Right cardiac atrium (tissue), 5 donors: ENCODE measurements around the gene NCOA5. TPM values are rescaled to one million over a fixed set of nuclear protein-coding genes. Genes with fewer than 3 reads are reported as not detected.
A peak's percentile ranks its signal among the peaks of the same experiment; 100 is the strongest.

ENCODE experiments used
- ATAC-seq, 2 donors: fragments of 200-7000 bp; cut with Tn5 transposase; one replicate each; pipeline versions ENCODE4 v1.8.0 to v1.9.1; 2020; ENCODE audit warnings: moderate library complexity in 2 of 2, mild to moderate bottlenecking in 1 of 2
- DNase-seq, 3 donors: peaks; one replicate each; pipeline ENCODE4 v3.0.0-alpha.2; 2020
- H3K27ac ChIP-seq: one replicate; pipeline ENCODE4 v1.5.1; 2013; ENCODE audit warnings: mild to moderate bottlenecking, low read length, control low read depth, moderate library complexity
- H3K27me3 ChIP-seq: one replicate; pipeline ENCODE4 v1.6.1; 2013; ENCODE audit not compliant: control insufficient read depth, insufficient read depth
- H3K4me1 ChIP-seq: one replicate; pipeline ENCODE4 v1.6.1; 2013; ENCODE audit warnings: low read length; ENCODE audit not compliant: control insufficient read depth, insufficient read depth
- H3K4me3 ChIP-seq: one replicate; pipeline ENCODE4 v1.5.1; 2013; ENCODE audit warnings: low read length, control low read depth
- H3K9me3 ChIP-seq: one replicate; pipeline ENCODE4 v1.6.1; 2013; ENCODE audit warnings: low read length; ENCODE audit not compliant: control insufficient read depth
- WGBS: extraction: QIAGEN DNeasy Blood & Tissue Kit; methylation state at CpG from one replicate; pipeline ENCODE4 v1.1.7; 2013; 5-methylcytosine and 5-hydroxymethylcytosine counted together
- intact Hi-C, 4 donors: fragments of 100-400 bp; cut with DNase I; formaldehyde crosslinking; loops; one replicate each; pipeline versions ENCODE4 v1.11.0 to v1.14.0; 2022 to 2023
- long read RNA-seq, 4 donors: library from polyadenylated mRNA; unstranded; transcript quantifications; one replicate each; pipeline ENCODE4 v2.0.0, GENCODE V29; 2020 to 2021
- polyA plus RNA-seq: library from polyadenylated mRNA; stranded (reverse); fragments of 200-250 nt; gene quantifications from one replicate; pipeline ENCODE4 v1.2.3, GENCODE V29; 2013
- total RNA-seq, 4 donors: library from RNA; stranded (reverse); fragmentation: NEBNext Ultra II Directional; extraction: Animal tissue kit (Norgen Biotek cat#: 25700); gene quantifications; one replicate each; pipeline ENCODE4 v1.2.1, GENCODE V29; 2021
- donor health status: healthy with polysubstance abuse.
- donor health status: DM: no; HTN: yes; CAD: no.
- donor health status: DM: no; HTN: no; CAD: no.
- donor health status: DM: no; HTN: yes; CAD: no; lungs with severe emphysema.
- donor health status: DM: yes; HTN: yes; CAD: no.

The NCOA5 gene
- total RNA-seq = 10 to 100 TPM; 16.1 to 26.1 (median 21.2) TPM
- polyA plus RNA-seq = 9.5 TPM
- long read RNA-seq, donor 1, transcript NCOA5-201 (8 exons, 3,220 nt) = major isoform, 17 of 46 reads
- long read RNA-seq, donor 1, partial matches to known transcripts = 15 of 46 reads
- long read RNA-seq, donor 1, other reads (novel, unspliced or antisense) = 14 of 46 reads
- long read RNA-seq, donor 2, transcript NCOA5-201 (8 exons, 3,220 nt) = major isoform, 12 of 23 reads
- long read RNA-seq, donor 2, partial matches to known transcripts = 4 of 23 reads
- long read RNA-seq, donor 2, other reads (novel, unspliced or antisense) = 7 of 23 reads
- long read RNA-seq, donor 3, transcript NCOA5-201 (8 exons, 3,220 nt) = major isoform, 37 of 75 reads
- long read RNA-seq, donor 3, partial matches to known transcripts = 17 of 75 reads
- long read RNA-seq, donor 3, other reads (novel, unspliced or antisense) = 21 of 75 reads
- long read RNA-seq, donor 4, transcript NCOA5-201 (8 exons, 3,220 nt) = major isoform, 6 of 14 reads
- long read RNA-seq, donor 4, partial matches to known transcripts = 6 of 14 reads
- long read RNA-seq, donor 4, other reads (novel, unspliced or antisense) = 2 of 14 reads

DNA sequence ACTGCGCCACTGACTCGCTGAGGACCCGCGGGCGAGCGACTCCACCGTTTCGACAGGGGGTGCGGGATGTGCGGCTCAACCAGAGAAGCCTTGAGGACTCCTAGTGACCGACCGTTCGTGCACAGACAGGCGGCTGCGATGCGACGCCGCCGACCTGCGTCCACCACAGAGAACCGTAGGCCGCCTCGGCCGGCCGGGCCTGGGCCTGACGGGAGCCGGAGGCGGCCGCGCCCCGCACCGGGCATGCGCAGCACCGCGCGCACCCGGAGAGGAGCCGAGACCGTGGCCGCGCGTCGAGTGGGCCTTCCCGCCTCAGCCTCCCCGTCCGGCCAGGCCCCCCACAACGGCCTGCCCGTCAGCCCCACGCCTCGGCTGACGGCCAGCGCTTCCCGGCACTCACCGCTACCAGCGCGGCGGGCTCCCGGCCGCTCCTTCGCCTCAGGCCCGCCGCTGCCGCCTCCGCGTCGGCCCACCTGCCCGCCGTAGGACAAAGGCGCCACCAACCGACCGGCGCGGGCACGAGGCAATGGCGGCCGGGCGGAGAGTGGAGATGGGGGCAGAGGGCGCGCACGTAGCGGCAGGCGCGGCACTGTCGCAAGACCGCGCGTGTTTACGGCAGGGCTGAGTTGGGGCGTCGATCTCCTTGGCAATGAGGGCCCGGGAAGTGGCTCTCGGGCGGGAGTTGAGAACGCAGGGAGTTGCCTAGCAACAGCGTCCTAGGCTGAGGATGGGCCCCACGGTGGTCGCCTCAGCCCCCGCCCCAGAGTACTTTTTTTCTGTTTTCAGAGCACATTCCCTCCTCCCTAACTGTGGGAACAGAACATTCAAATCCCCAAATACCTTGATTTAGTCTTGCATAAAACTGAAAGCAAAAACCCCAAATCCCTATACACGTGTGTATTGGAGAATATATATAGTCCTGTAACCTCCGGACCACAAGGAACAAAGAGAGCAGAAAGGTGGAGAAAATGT, at the start of gene NCOA5:
TSS of gene NCOA5 (minus strand) at position 546 of the 972 bp plus-strand sequence. CDS start 10,538 bp downstream, outside the sequence.
- peak within 1 kb of the TSS; percentile 79 for H3K4me3 ChIP-seq
- no peaks in the 10 kb centered on the region for H3K9me3 ChIP-seq
- peak within 1 kb of the TSS; percentile 99 for H3K27ac ChIP-seq
- H3K27me3 ChIP-seq = no peaks in the 10 kb centered on the region
- intact Hi-C loops = loop anchor here in 1 of 4 donors (10.0 kb wide), 1 partner anchor 65 kb away; the partner anchor contains the start of gene SLC12A5
- ATAC-seq (peak; percentile 98 to 99), DNase-seq (peak; percentile 97 to 99 (median 98))
- WGBS = under 1% methylated on average over 100 of the region's 100 CpGs
- H3K4me1 ChIP-seq = peaks cover 8% of the 10 kb centered on the region

DNA sequence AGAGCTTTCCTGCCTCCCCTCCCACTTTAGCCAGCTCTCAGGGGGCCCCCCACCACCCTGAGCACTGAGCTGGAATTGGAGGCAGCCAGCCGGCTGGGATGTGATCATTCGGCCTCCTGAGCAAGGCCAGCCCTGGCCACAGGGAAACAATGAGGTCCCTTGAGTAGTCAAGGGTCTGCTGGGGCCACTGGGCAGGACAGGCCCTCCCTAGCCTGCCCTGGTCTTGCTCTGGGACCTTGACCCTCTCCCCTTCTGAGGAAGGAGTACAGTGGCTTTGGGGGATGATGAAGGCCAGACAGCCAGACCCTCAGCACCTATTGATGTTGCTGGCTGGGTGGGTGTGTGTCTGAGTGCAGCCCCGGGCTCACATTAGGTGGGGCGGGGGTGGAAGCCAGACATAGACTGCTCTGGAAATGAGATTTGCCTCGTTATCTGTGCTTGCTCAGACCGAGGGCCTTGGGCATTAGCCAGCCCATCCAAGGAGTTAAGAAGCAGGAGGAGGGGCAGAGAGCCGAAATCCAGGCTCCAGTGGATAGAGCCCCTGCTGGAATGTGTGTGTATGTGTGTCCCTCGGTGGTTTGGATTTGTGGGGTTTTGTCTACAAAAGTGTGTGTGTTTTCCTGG, 49.6 kb upstream of the NCOA5 start:
- H3K4me3 ChIP-seq = no peak overlapping the region
- 28% methylated on average over 8 of the region's 8 CpGs for WGBS
- intact Hi-C loops = loop anchor here in 1 of 4 donors (5.0 kb wide), 1 partner anchor 168 kb away; the partner anchor contains the start of gene CDH22
- H3K9me3 ChIP-seq = no peaks in the 10 kb centered on the region
- DNase-seq = no peak
- H3K27me3 ChIP-seq = no peaks in the 10 kb centered on the region
- no peak for ATAC-seq
- no peaks in the 10 kb centered on the region for H3K4me1 ChIP-seq
- H3K27ac ChIP-seq = no peak overlapping the region

DNA sequence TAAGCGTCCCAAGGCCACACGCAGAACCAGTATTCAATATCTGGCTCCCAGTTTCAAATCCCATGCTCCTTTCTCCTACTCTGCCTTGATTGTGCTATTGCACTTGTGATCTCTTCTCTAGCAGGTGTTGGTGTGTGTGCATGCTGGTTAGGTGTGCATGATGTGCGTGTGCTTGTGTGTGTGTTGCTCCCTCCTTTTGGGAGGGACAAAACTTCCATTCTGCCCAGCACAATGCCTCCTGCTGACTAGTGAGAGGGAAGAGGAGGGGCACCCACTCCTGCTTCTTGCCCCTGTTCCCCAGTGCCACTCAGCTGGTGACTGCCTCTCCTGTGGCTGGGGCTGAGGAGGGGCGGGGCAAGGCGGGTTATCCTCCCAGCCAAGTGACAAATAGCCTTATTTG, 48.1 kb upstream of the NCOA5 start:
- WGBS = 70% methylated on average over 5 of the region's 5 CpGs
- Histone ChIP-seq H3K27ac (no peak overlapping the region), H3K9me3 (no peaks in the 10 kb centered on the region), H3K4me1 (no peaks in the 10 kb centered on the region), H3K27me3 (no peaks in the 10 kb centered on the region), H3K4me3 (no peak overlapping the region)
- intact Hi-C loops = loop anchor here in 1 of 4 donors (5.0 kb wide), 1 partner anchor 169 kb away; the partner anchor contains the start of gene CDH22
- DNase-seq = no peak
- ATAC-seq = no peak

DNA sequence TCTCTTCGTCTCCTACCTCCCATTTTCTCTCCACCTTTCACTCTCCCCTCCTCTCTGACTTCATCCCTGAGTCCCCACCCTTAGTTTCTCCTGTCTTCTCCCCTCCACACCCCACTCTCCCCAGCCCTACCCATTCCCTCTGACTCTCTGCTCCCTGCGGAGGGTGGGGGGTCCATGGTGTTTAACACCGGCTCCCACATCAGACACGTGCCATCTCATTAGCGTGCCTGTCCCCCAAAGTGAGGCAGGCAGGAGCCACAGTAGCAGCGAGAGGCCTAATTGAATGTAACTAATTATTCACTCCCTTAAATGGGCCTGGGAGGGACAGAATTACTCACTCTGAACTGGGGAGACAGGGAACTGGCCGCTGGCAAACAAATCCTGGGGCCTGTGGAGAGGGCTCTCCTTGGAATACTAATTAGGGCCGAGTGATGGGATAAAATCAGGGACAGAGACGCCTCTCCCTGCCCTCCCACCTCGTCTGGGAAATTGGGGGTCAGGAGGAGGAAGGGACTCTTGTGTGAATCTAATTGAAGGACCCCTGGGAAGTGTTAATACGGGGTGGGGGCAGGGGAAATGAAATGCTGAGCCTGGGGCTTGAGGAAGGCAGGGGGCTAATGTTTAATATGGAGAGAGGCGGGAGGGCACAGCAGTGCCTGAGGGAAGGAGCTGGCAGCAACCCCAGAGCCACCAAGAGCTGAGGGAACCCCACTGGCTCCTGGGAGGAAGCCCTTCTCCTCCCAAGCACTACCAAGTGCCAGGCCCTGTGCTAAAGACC, 46.3 kb upstream of the NCOA5 start:
- no peaks in the 10 kb centered on the region for H3K9me3 ChIP-seq
- H3K4me3 ChIP-seq = no peak overlapping the region
- no peaks in the 10 kb centered on the region for H3K4me1 ChIP-seq
- DNase-seq = no peak
- no peak overlapping the region for H3K27ac ChIP-seq
- ATAC-seq = no peak
- intact Hi-C loops = loop anchor here in 1 of 4 donors (5.0 kb wide), 1 partner anchor 171 kb away; the partner anchor contains the start of gene CDH22
- no peaks in the 10 kb centered on the region for H3K27me3 ChIP-seq
- WGBS = 42% methylated on average over 12 of the region's 12 CpGs

DNA sequence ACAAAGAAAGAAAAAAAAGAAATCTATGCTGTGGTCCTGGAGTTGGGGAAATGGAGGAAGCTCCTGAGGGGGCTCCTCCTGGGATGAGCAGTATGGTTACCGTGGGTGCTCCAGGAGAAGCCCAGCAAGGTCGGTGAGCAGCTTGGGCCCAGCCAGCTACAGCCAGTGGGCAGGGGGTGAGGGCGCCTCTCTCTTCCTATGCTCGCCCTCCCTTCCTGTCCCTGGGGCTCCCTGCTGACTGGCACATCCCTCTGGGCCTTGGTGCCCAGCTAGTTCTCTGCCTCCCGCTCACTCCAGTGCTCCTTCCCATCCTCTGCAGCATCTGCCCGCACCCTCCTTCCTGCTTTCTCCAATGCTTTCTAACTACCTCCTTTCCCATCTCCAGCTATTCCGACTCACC, 45.0 kb upstream of the NCOA5 start:
- H3K27me3 ChIP-seq = no peaks in the 10 kb centered on the region
- H3K9me3 ChIP-seq = no peaks in the 10 kb centered on the region
- no peak for DNase-seq
- WGBS = 78% methylated on average over 7 of the region's 7 CpGs
- no peak overlapping the region for H3K27ac ChIP-seq
- no peak for ATAC-seq
- no peaks in the 10 kb centered on the region for H3K4me1 ChIP-seq
- H3K4me3 ChIP-seq = no peak overlapping the region
- intact Hi-C loops = loop anchor here in 3 of 4 donors (5.0 kb wide), 3 partner anchors 173 to 213 kb away; partner anchors contain the start of gene CDH22 (in 2 of the 3)

DNA sequence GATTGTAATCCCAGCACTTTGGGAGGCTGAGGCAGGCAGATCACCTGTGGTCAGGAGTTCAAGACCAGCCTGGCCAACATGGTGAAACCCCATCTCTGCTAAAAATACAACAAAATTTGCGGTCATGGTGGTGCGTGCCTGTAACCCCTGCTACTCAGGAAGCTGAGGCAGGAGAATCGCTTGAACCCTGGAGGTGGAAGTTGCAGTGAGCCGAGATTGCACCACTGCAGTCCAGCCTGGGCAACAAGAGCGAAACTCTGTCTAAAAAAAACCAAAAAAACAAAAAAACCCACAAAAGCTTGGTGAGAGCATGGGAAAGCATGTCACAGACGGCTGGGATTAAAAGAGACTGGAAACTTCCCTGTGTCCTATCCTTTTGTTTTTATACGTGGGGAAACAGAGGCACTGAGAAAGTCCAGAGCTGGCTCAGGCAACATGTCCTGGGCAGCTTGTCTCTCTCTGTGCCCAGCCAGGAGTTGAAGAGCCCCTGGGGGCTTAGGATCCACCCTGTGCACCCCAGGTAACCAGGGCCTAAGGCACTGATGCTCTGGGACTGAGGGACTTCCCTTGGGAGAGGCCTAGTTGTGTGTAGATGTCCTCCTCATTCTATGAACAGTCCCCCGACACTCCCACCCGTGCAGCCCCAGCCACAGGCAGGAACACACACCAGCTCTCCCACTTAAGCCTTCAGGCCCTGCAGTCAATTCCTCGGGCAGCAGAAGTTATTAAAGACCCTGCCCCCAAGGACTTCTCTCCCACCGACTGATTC, 44.3 kb upstream of the NCOA5 start:
- no peaks in the 10 kb centered on the region for H3K9me3 ChIP-seq
- intact Hi-C loops = loop anchor here (2.0 to 5.0 kb wide), 4 partner anchors 173 to 215 kb away; partner anchors contain the start of gene CDH22 (in 1 of the 4)
- no peak overlapping the region for H3K4me3 ChIP-seq
- DNase-seq (no peak), ATAC-seq (no peak)
- WGBS = 70% methylated on average over 11 of the region's 11 CpGs
- H3K4me1 ChIP-seq = no peaks in the 10 kb centered on the region
- H3K27me3 ChIP-seq = no peaks in the 10 kb centered on the region
- no peak overlapping the region for H3K27ac ChIP-seq

DNA sequence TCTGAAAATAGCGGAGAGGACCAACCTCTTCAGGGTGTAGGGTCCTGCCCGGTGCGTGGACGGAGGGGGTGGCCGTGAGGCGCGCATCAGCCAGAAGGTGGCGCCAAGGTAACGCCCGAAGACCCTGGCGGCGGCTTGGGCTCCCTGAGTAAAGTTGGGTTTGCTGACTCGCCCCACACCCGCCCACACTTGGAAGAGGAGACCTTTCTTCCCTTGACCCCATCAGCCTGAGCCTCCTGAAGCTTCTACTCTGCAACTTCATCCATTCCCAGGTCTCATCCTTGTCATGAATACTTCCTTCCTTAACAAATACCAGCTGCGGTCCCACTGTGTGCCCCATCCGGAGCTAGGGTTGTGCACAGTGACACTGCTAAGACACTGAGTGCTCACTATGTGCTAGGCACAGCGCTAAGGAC, 43.0 kb upstream of the NCOA5 start:
- 13% methylated on average over 17 of the region's 17 CpGs for WGBS
- Histone ChIP-seq H3K4me3 (no peak overlapping the region), H3K9me3 (no peaks in the 10 kb centered on the region), H3K4me1 (no peaks in the 10 kb centered on the region), H3K27ac (no peak overlapping the region), H3K27me3 (no peaks in the 10 kb centered on the region)
- ATAC-seq (peak; percentile 84 to 87), DNase-seq (peak; percentile 76 to 90 (median 89))
- intact Hi-C loops = loop anchor here (2.0 to 5.0 kb wide), 4 partner anchors 175 to 216 kb away; partner anchors contain the start of gene CDH22 (in 1 of the 4)

DNA sequence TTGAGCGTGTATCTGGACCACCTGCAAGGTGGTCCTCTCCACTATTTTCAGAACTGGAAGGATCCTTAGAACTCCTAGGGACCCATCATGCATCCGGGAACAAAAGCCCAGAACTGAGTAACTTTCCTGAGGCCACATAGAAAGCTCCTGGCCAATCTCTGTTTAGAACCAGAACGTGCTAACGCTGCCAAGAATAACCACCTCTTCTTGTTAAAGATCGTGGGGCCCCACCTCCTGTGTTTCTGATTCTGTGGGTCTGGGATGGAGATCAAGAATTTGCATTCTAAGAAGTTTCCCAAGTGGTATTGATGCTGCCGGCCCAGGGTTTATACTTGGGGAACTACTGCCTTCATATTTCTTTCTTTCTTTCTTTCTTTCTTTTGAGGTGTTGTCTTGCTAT, 41.6 kb upstream of the NCOA5 start:
- no peaks in the 10 kb centered on the region for H3K9me3 ChIP-seq
- no peaks in the 10 kb centered on the region for H3K4me1 ChIP-seq
- H3K4me3 ChIP-seq = no peak overlapping the region
- no peak overlapping the region for H3K27ac ChIP-seq
- whole genome bisulfite sequencing = 28% methylated on average over 6 of the region's 6 CpGs
- H3K27me3 ChIP-seq = no peaks in the 10 kb centered on the region
- intact Hi-C loops = loop anchor here in 2 of 4 donors (5.0 kb wide), 3 partner anchors 176 to 216 kb away; partner anchors contain the start of gene CDH22 (in 1 of the 2)
- DNase-seq = no peak
- peak in 1 of 2 donors; percentile 50 for ATAC-seq

DNA sequence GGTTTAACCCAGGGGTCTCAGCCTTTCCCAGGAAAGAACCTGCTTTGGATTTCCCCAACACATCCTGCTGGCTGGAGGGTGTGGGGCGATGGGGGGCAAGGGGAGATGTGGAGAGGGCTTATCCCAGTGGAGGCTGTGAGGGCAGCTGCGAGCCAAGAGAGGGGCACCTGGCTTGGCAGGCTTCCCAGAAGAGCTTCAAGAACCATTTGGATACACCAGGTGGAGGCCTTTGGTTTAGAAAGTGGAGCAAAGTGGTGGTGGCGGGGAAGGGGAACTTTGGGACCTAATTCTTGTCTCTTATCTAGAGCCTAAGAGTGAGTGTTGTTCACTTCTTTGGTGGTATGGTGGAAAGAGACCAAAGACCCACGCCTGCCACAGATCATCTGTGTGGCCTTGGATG, 40.8 kb upstream of the NCOA5 start:
- WGBS = 51% methylated on average over 4 of the region's 4 CpGs
- H3K4me1 ChIP-seq = no peaks in the 10 kb centered on the region
- no peak overlapping the region for H3K4me3 ChIP-seq
- no peak for ATAC-seq
- H3K9me3 ChIP-seq = no peaks in the 10 kb centered on the region
- no peak for DNase-seq
- H3K27me3 ChIP-seq = no peaks in the 10 kb centered on the region
- intact Hi-C loops = loop anchor here in 2 of 4 donors (5.0 kb wide), 3 partner anchors 177 to 217 kb away; partner anchors contain the start of gene CDH22 (in 1 of the 2)
- no peak overlapping the region for H3K27ac ChIP-seq
